PFSK-1 (cell line): Measurements from ENCODE around the gene FOXI3.

Experiments used
- FOXP2 ChIP-seq: optimal IDR thresholded peaks from 2 replicates; pipeline ENCODE3; 2011; ENCODE audit warnings: borderline replicate concordance, control low read depth, inconsistent platforms; ENCODE audit not compliant: insufficient read depth; ENCODE audit errors: extremely low read length, extremely low read depth
- POLR2AphosphoS5 ChIP-seq: IDR thresholded peaks from 2 replicates; pipeline ENCODE4 v1.6.1; 2012; ENCODE audit warnings: low read depth, mild to moderate bottlenecking, control low read depth, low read length, moderate library complexity
- TAF1 ChIP-seq: IDR thresholded peaks from 2 replicates; pipeline ENCODE4 v1.6.1; 2012; ENCODE audit warnings: low read length, control low read depth, borderline replicate concordance; ENCODE audit not compliant: insufficient read depth

DNA sequence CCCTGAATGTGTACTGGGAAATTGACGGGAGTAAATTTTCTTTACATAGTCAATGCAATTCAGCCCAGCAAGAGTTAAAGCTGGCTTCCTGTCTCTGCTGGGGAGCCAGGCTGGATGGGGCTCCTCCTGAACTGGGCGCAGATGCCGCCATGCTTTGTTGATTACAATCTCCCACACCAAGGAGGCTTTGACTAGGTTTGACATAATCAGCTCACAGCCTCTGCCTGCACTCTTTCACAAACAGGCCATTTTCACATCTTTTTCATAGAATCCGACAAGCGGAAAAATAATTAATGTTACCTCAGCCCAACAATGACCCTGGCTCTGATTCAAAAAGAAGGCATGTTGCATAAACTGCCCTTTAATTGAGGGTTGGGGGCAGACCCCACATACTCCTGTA is 54.3 kb downstream of the FOXI3 start:
- TF ChIP-seq FOXP2 = no peak
- no peak for TF ChIP-seq TAF1
- TF ChIP-seq POLR2AphosphoS5 = no peak
